ENCODE data around the gene LRIT1.

LRIT1 gene

GRCh38 chr10:84254552-84255478 lies 13.5 kb upstream of the LRIT1 start:
- DNase-seq, result no peak

- DNase-seq, result no peak
Measured at GRCh38 chr10:84248794-84249193, 7.4 kb upstream of the LRIT1 start.

GRCh38 chr10:84247496-84247895 lies 6.2 kb upstream of the LRIT1 start:
- no peak for DNase-seq

GRCh38 chr10:84244651-84245270 lies 3.4 kb upstream of the LRIT1 start, which contains the start of gene RGR:
Gene RGR (plus strand): TSS chr10:84245053. CDS start chr10:84245091, 38 bp downstream.
- peak; percentile 73 for DNase-seq

GRCh38 chr10:84243759-84244158 lies 2.4 kb upstream of the LRIT1 start:
- DNase-seq, result no peak

- no peak for DNase-seq
Measured at GRCh38 chr10:84238909-84239308, 2.4 kb downstream of the LRIT1 start.

GRCh38 chr10:84237199-84238051 lies 3.9 kb downstream of the LRIT1 start:
- DNase-seq, result no peak

- no peak for DNase-seq
Measured at GRCh38 chr10:84236807-84237198, 4.5 kb downstream of the LRIT1 start.

- no peak for DNase-seq
Measured at GRCh38 chr10:84235096-84235495, 6.2 kb downstream of the LRIT1 start.

GRCh38 chr10:84234479-84234878 lies 6.9 kb downstream of the LRIT1 start:
- DNase-seq, result no peak

- no peak for DNase-seq
Measured at GRCh38 chr10:84233940-84234339, 7.4 kb downstream of the LRIT1 start.

- no peak for DNase-seq
Measured at GRCh38 chr10:84232376-84232775, 9.0 kb downstream of the LRIT1 start.

- no peak for DNase-seq
Measured at GRCh38 chr10:84230359-84230758, 11.0 kb downstream of the LRIT1 start.

GRCh38 chr10:84227810-84228209 lies 13.5 kb downstream of the LRIT1 start:
- no peak for DNase-seq

- no peak for DNase-seq
Measured at GRCh38 chr10:84226616-84227015, 14.7 kb downstream of the LRIT1 start.

- DNase-seq, result no peak
Measured at GRCh38 chr10:84225427-84226173, 15.7 kb downstream of the LRIT1 start, which contains the start of gene LRIT2. Gene LRIT2 (minus strand): TSS chr10:84225544. CDS start chr10:84225520, 24 bp downstream.

GRCh38 chr10:84224411-84225028 lies 16.8 kb downstream of the LRIT1 start:
- no peak for DNase-seq

- DNase-seq, result no peak
Measured at GRCh38 chr10:84221916-84222315, 19.4 kb downstream of the LRIT1 start.

- DNase-seq, result no peak
Measured at GRCh38 chr10:84217746-84218145, 23.6 kb downstream of the LRIT1 start.

- DNase-seq, result no peak
Measured at GRCh38 chr10:84216834-84217233, 24.5 kb downstream of the LRIT1 start.

GRCh38 chr10:84214612-84215235 lies 26.6 kb downstream of the LRIT1 start:
- DNase-seq, result no peak
